Esophagus squamous epithelium (tissue), 4 donors: ENCODE data around the gene GPN2.

Experiments used
- POLR2A ChIP-seq, 4 donors: fragments of 450-650 bp; IDR thresholded peaks; one replicate each; pipeline ENCODE4 v1.6.1; 2017; ENCODE audit warnings: antibody characterized with exemption in 4 of 4, mild to moderate bottlenecking in 4 of 4, moderate library complexity in 3 of 4
- TF ChIP-seq, protein P1 (sequence below), 6 experiments: fragments of 450-650 bp in 4 of 6; fragments of 200-600 bp in 2 of 6; sonication (generic) in 2 of 6; IDR thresholded peaks; one replicate each; pipeline ENCODE4 v1.5.1; 2016 to 2019; ENCODE audit warnings: antibody characterized with exemption in 6 of 6, mild to moderate bottlenecking in 4 of 6, moderate library complexity in 4 of 6

DNA sequence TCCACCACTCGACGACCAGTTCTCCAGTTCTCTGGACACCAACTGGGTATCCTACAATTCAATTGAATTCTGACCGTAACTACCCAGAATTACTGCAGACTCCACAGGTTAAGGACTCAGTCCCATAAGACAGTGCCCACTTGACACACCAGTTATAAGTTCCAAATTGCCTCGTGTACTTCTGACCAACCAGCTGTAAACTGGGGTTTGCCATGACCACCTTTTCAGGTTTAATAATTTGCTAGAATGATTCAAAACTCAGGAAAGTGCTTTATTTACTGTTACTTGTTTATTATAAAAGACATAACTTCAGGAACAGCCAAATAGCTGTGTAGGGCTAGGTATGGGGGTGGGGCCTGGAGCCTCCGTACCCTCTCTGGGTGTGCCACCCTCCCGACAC lies 46.7 kb upstream of the GPN2 start:
- TF ChIP-seq, protein P1, sequence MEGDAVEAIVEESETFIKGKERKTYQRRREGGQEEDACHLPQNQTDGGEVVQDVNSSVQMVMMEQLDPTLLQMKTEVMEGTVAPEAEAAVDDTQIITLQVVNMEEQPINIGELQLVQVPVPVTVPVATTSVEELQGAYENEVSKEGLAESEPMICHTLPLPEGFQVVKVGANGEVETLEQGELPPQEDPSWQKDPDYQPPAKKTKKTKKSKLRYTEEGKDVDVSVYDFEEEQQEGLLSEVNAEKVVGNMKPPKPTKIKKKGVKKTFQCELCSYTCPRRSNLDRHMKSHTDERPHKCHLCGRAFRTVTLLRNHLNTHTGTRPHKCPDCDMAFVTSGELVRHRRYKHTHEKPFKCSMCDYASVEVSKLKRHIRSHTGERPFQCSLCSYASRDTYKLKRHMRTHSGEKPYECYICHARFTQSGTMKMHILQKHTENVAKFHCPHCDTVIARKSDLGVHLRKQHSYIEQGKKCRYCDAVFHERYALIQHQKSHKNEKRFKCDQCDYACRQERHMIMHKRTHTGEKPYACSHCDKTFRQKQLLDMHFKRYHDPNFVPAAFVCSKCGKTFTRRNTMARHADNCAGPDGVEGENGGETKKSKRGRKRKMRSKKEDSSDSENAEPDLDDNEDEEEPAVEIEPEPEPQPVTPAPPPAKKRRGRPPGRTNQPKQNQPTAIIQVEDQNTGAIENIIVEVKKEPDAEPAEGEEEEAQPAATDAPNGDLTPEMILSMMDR (IDR thresholded peaks at IDR 0.05): no peak
- no peak for TF ChIP-seq POLR2A (IDR thresholded peaks at IDR 0.05)
